B cell (primary cell): ENCODE results near the gene KLK15. TPM values are rescaled to one million over a fixed set of nuclear protein-coding genes. Genes with fewer than 3 reads are reported as not detected.

ENCODE experiments used
- ATAC-seq: fragments of 200-7000 bp; cut with Tn5 transposase; one replicate; pipeline ENCODE4 v1.10.0; 2021; ENCODE audit warnings: low read depth, mild to moderate bottlenecking, moderate number of reproducible peaks, moderate library complexity
- CTCF ChIA-PET: fragments of 350-600 bp; sonication (Branson Sonifier 250); formaldehyde crosslinking; loops from one replicate; lab custom pipeline; 2021; ENCODE audit warnings: antibody characterized with exemption, inconsistent platforms; lab: Charles Lee
- POLR2A ChIA-PET: fragments of 350-600 bp; sonication (Branson Sonifier 250); formaldehyde crosslinking; loops from one replicate; lab custom pipeline; 2021; ENCODE audit warnings: antibody characterized with exemption; lab: Charles Lee
- DNase-seq: peaks from one replicate; pipeline ENCODE4 v3.0.0; 2013
- H2AFZ ChIP-seq: 2 replicates; pipeline ENCODE4 v1.6.1; 2012; ENCODE audit warnings: mild to moderate bottlenecking, low read depth, low read length; ENCODE audit not compliant: insufficient read depth, poor library complexity, severe bottlenecking
- H3K27ac ChIP-seq, 2 donors: 1 replicate in 1 of 2; 2 replicates in 1 of 2; pipeline ENCODE4 v1.5.1; 2012 to 2013; ENCODE audit warnings: low read length in 2 of 2, mild to moderate bottlenecking in 2 of 2, moderate library complexity in 1 of 2
- H3K27me3 ChIP-seq, 4 experiments: fragments of 200-600 bp in 1 of 4; sonication (generic) in 1 of 4; replicated peaks in 1 of 4; 1 replicate in 2 of 4; 2 replicates in 2 of 4; pipeline versions ENCODE4 v1.6.1 to v1.7.0; 2013 to 2016; ENCODE audit warnings: low read length in 3 of 4, mild to moderate bottlenecking in 2 of 4, mixed read lengths in 1 of 4, moderate library complexity in 1 of 4; ENCODE audit not compliant: insufficient read depth in 4 of 4, control insufficient read depth in 3 of 4; ENCODE audit errors: control extremely low read depth in 1 of 4
- H3K36me3 ChIP-seq, 2 experiments: replicated peaks in 1 of 2; 1 replicate in 1 of 2; 2 replicates in 1 of 2; pipeline versions ENCODE4 v1.6.1 to v1.7.1; 2013; ENCODE audit warnings: low read length in 1 of 2; ENCODE audit not compliant: insufficient read depth in 2 of 2, control insufficient read depth in 1 of 2; ENCODE audit errors: control extremely low read depth in 1 of 2, extremely low read depth in 1 of 2
- H3K4me1 ChIP-seq, 2 donors: fragments of 200-600 bp in 1 of 2; sonication (generic) in 1 of 2; 1 replicate in 1 of 2; 2 replicates in 1 of 2; pipeline versions ENCODE4 v1.5.1 to v1.6.1; 2013 to 2017; ENCODE audit warnings: low read length in 2 of 2; ENCODE audit not compliant: control insufficient read depth in 2 of 2, insufficient read depth in 2 of 2
- H3K4me2 ChIP-seq: replicated peaks from 2 replicates; pipeline ENCODE3; 2012; ENCODE audit warnings: mild to moderate bottlenecking, low read depth, low read length; ENCODE audit not compliant: poor library complexity, severe bottlenecking
- H3K4me3 ChIP-seq, 5 experiments: fragments of 200-600 bp in 1 of 5; sonication (generic) in 1 of 5; 1 replicate in 3 of 5; 2 replicates in 2 of 5; pipeline versions ENCODE4 v1.5.1 to v1.7.0; 2011 to 2016; ENCODE audit warnings: low read length in 4 of 5, mild to moderate bottlenecking in 4 of 5, low read depth in 2 of 5, control low read depth in 1 of 5, moderate library complexity in 1 of 5; ENCODE audit not compliant: insufficient read depth in 1 of 5; ENCODE audit errors: control extremely low read depth in 1 of 5, extremely low read depth in 1 of 5
- H3K79me2 ChIP-seq: fragments of 200-600 bp; sonication (generic); one replicate; pipeline ENCODE4 v1.6.0; 2016; ENCODE audit warnings: low read length; ENCODE audit not compliant: control insufficient read depth, insufficient read depth
- H3K9ac ChIP-seq: fragments of 200-600 bp; sonication (generic); 2 replicates; pipeline ENCODE4 v1.6.1; 2017; ENCODE audit warnings: mild to moderate bottlenecking, low read length, moderate library complexity
- H3K9me3 ChIP-seq, 3 donors: one replicate each; pipeline versions ENCODE4 v1.6.1 to v1.7.1; 2013; ENCODE audit warnings: low read length in 2 of 3; ENCODE audit not compliant: control insufficient read depth in 2 of 3, insufficient read depth in 1 of 3; ENCODE audit errors: control extremely low read depth in 1 of 3
- H4K20me1 ChIP-seq: 2 replicates; pipeline ENCODE4 v1.6.0; 2012; ENCODE audit warnings: mild to moderate bottlenecking, low read length; ENCODE audit not compliant: insufficient read depth, control insufficient read depth, poor library complexity, severe bottlenecking
- H3K27ac Mint-ChIP-seq: one replicate; pipeline ENCODE4 v1.8.0; 2021; ENCODE audit warnings: mixed read lengths
- H3K27me3 Mint-ChIP-seq: one replicate; pipeline ENCODE4 v1.8.0; 2021; ENCODE audit warnings: mixed read lengths
- H3K4me1 Mint-ChIP-seq: one replicate; pipeline ENCODE4 v1.8.0; 2021; ENCODE audit warnings: mixed read lengths
- H3K4me3 Mint-ChIP-seq: one replicate; pipeline ENCODE4 v1.8.0; 2021; ENCODE audit warnings: mixed read lengths
- H3K9me3 Mint-ChIP-seq: one replicate; pipeline ENCODE4 v1.8.0; 2022; ENCODE audit warnings: mixed read lengths; ENCODE audit not compliant: insufficient read depth
- CTCF ChIP-seq: fragments of 200-600 bp; IDR thresholded peaks from one replicate; pipeline ENCODE4 v1.8.0; 2022; ENCODE audit warnings: antibody characterized with exemption, mild to moderate bottlenecking
- EZH2 ChIP-seq: IDR thresholded peaks from 2 replicates; pipeline ENCODE4 v1.6.1; 2012; ENCODE audit warnings: borderline replicate concordance, low read depth, mild to moderate bottlenecking, moderate library complexity, low read length; ENCODE audit not compliant: insufficient read depth, poor library complexity, severe bottlenecking
- WGBS: methylation state at CpG from one replicate; pipeline ENCODE4 v1.1.5; 2013; ENCODE audit warnings: missing lambda C conversion rate; ENCODE audit not compliant: insufficient coverage; 5-methylcytosine and 5-hydroxymethylcytosine counted together
- intact Hi-C: fragments of 100-400 bp; cut with micrococcal nuclease; formaldehyde crosslinking; loops from one replicate; pipeline ENCODE4 v1.10.0; 2022
- polyA plus RNA-seq: library from polyadenylated mRNA; depleted of rRNA; stranded (reverse); fragments of >200 nt; gene quantifications from 2 replicates; pipeline ENCODE4 v1.2.3, GENCODE V29; 2012
- total RNA-seq, 2 donors: library from RNA; stranded (reverse); fragments of 120-200 nt in 1 of 2; gene quantifications; 1 replicate in 1 of 2; 2 replicates in 1 of 2; pipeline versions ENCODE4 v1.2.3 to v1.2.4, GENCODE V29; 2013 to 2022

Gene KLK15
- total and polyA plus RNA-seq, 2 donors (not counting 1 experiment from before 2014, with no cell fraction given) = 0.07 TPM; not detected in 1

GRCh38 chr19:50820086-50820485, 13.3 kb downstream of the KLK15 start:
- Histone ChIP-seq H2AFZ (peak overlapping the region; percentile 65), H3K9ac (peak overlapping the region; percentile 45), H3K27ac (peak overlapping the region in 1 of 2 donors; percentile 19), H3K4me1 (peaks cover 45 to 64% of the 10 kb centered on the region in 2 donors), H3K9me3 (peaks cover 0 to 14% (median 0%) of the 10 kb centered on the region in 3 donors), H3K79me2 (no peaks in the 10 kb centered on the region), H3K4me3 (peak overlapping the region in 3 of 5 experiments; percentile 30 to 49 (median 30)), H3K27me3 (peaks cover 0 to 32% (median 0%) of the 10 kb centered on the region in 4 experiments), H4K20me1 (no peaks in the 10 kb centered on the region), H3K36me3 (no peaks in the 10 kb centered on the region), H3K4me2 (peak overlapping the region; percentile 69)
- Mint-ChIP-seq H3K27ac (peak overlapping the region; percentile 39), H3K4me3 (peak overlapping the region; percentile 93), H3K27me3 (peaks cover 14% of the 10 kb centered on the region), H3K4me1 (peaks cover 68% of the 10 kb centered on the region), H3K9me3 (no peaks in the 10 kb centered on the region)
- peak; percentile 44 for DNase-seq
- TF ChIP-seq EZH2 = no peak
- no peak for TF ChIP-seq CTCF
- WGBS = 10% methylated on average over 14 of the region's 15 CpGs
- ChIA-PET CTCF (interaction anchor here (1.4 to 3.1 kb wide), 2 partner anchors 35 to 102 kb away, joined by 3 to 13 read pairs; no protein-coding TSS in a partner anchor), POLR2A (interaction anchor here (0.6 to 1.2 kb wide), 2 partner anchors 16 to 197 kb away, joined by 3 to 4 read pairs; no protein-coding TSS in a partner anchor)
- intact Hi-C loops = no loop called here
- no peak for ATAC-seq

- ATAC-seq (no peak), DNase-seq (no peak)
- Histone ChIP-seq H3K27me3 (peaks cover 0 to 32% (median under 1%) of the 10 kb centered on the region in 4 experiments), H4K20me1 (no peaks in the 10 kb centered on the region), H3K79me2 (no peaks in the 10 kb centered on the region), H3K9me3 (peaks cover 0 to 16% (median 0%) of the 10 kb centered on the region in 3 donors), H3K4me1 (peaks cover 45 to 64% of the 10 kb centered on the region in 2 donors), H3K36me3 (no peaks in the 10 kb centered on the region), H3K27ac (no peak overlapping the region), H3K9ac (peak overlapping the region; percentile 45), H2AFZ (no peak overlapping the region), H3K4me3 (peak overlapping the region in 2 of 5 experiments; percentile 30 to 49), H3K4me2 (peak overlapping the region; percentile 75)
- Mint-ChIP-seq H3K27me3 (peaks cover 18% of the 10 kb centered on the region), H3K4me1 (peaks cover 68% of the 10 kb centered on the region), H3K9me3 (no peaks in the 10 kb centered on the region), H3K27ac (peak overlapping the region; percentile 48), H3K4me3 (peak overlapping the region; percentile 93)
- intact Hi-C loops = loop anchor here (5.0 kb wide), 1 partner anchor 78 kb away; no protein-coding TSS in a partner anchor
- TF ChIP-seq EZH2 (no peak), CTCF (no peak)
- WGBS = 23% methylated on average over 3 of the region's 8 CpGs
- ChIA-PET POLR2A (interaction anchor here (0.6 kb wide), 1 partner anchor 197 kb away, joined by 4 read pairs; no protein-coding TSS in a partner anchor), CTCF (interaction anchor here (1.4 to 3.1 kb wide), 2 partner anchors 35 to 102 kb away, joined by 3 to 13 read pairs; no protein-coding TSS in a partner anchor)
Observed at GRCh38 chr19:50819636-50820035, 13.7 kb downstream of the KLK15 start.
